Measurements from ENCODE around the gene SASS6. TPM values are rescaled to one million over a fixed set of nuclear protein-coding genes. Genes with fewer than 3 reads are reported as not detected.
A peak's percentile ranks its signal among the peaks of the same experiment; 100 is the strongest.

Gene SASS6
- total RNA-seq, 8 experiments from 2014 or later: 0.97 to 12.5 (median 8.0) TPM

DNA sequence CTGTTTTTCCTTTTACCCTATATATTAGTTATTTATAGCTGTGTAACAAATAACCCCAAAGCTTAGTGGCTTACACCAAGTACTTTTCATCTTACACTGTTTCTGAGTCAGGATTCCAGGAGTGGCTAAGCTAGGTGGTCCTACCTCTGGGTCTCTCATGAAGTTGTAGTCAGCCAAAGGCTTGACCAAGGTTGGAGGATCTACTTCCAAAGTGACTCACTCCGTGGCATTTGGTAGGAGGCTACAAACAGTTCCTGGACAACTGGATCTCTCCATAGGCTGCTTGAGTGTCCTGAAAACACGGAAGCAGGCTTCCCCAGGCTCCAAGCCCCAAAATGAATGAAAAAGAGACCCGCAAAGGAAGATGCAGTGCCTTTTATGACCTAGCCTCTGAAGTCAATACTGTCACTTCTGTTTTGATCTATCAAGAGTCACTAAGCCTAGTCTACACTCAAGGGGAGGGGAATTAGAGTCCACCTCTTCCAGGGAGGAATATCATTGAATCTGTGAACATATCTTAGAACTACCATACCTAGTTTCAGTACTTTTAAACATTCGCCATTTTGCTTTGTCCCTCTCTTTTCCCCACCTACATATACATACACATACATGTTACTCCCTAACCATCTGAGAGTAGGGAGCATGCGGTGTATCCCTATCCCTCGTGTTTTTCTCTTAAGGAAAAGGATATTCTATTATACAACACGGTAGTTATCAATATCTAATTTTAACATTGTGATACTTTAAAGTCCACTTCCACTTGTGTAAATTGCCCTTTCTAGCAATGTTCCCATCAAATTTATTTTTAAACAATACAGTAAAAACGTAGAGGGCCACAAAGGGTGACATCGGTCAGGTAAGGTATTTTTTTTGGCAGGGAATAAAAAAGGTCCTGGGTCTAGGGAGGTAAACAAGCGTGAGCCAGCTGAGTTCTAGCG is 95.7 kb downstream of the SASS6 start:
- 0 to 50% (median 7%) methylated on average over 1 to 11 of the region's 11 CpGs for WGBS, 10 experiments
- Histone ChIP-seq H3K27ac (peak overlapping the region in 1 of 2 donors; percentile 96), H3K4me1 (replicated peaks in 1 of 2) (peaks cover 6 to 22% of the 10 kb centered on the region in 2 donors), H3K4me3 (peak overlapping the region; percentile 64 to 86 (median 74))
- in situ Hi-C loops (cut with MboI; ENCODE audit: low pct_unique_long_range_greater_than_20kb in 2 of 9, low sequenced_read_pairs in 9 of 9, unreplicated experiment in 9 of 9): loop anchor here in 1 of 9 experiments (25.0 kb wide), 1 partner anchor 225 kb away; no protein-coding TSS in a partner anchor
- peak in 7 of 8 experiments; percentile 1 to 9 (median 3) for ATAC-seq (replicated peaks in 6 of 8)

- in situ Hi-C loops (cut with MboI; ENCODE audit: low pct_unique_long_range_greater_than_20kb in 2 of 9, low sequenced_read_pairs in 9 of 9, unreplicated experiment in 9 of 9): loop anchor here in 1 of 9 experiments (25.0 kb wide), 1 partner anchor 223 kb away; no protein-coding TSS in a partner anchor
- no peak overlapping the region for H3K4me3 ChIP-seq
- WGBS, 10 experiments: 86 to 100% (median 100%) methylated on average over 1 of the region's 1 CpG; no CpG with 5 or more reads in 3 of the 10 experiments
- H3K27ac ChIP-seq: no peak overlapping the region
- no peak for ATAC-seq (replicated peaks in 6 of 8)
- peaks cover 4 to 15% of the 10 kb centered on the region in 2 donors for H3K4me1 ChIP-seq (replicated peaks in 1 of 2)
Observed at GRCh38 chr1:100035214-100035613, 97.5 kb downstream of the SASS6 start.

GRCh38 chr1:100034470-100034869 is 98.3 kb downstream of the SASS6 start:
- Histone ChIP-seq H3K4me3 (no peak overlapping the region), H3K27ac (no peak overlapping the region), H3K4me1 (replicated peaks in 1 of 2) (peaks cover 4 to 7% of the 10 kb centered on the region in 2 donors)
- ATAC-seq (replicated peaks in 6 of 8): no peak
- in situ Hi-C loops (cut with MboI; ENCODE audit: low pct_unique_long_range_greater_than_20kb in 2 of 9, low sequenced_read_pairs in 9 of 9, unreplicated experiment in 9 of 9): loop anchor here in 1 of 9 experiments (25.0 kb wide), 1 partner anchor 222 kb away; no protein-coding TSS in a partner anchor

Other genes starting within 250 kb of the SASS6 start
- 10 to 100 TPM; 13.6 to 23.4 (median 16.0) TPM for gene SLC35A3, start 162.9 kb downstream of the SASS6 start, total RNA-seq
- 10 to 100 TPM; 16.8 to 34.5 (median 22.5) TPM for gene TRMT13, start 233 bp upstream of the SASS6 start, total RNA-seq
- gene LRRC39, start 45.3 kb upstream of the SASS6 start, total RNA-seq: 1 to 10 TPM in 7 of 8 experiments, under 1 TPM in 1; 0.81 to 3.9 (median 2.0) TPM
- 10 to 100 TPM in 5 of 8 experiments, 1 to 10 TPM in 3; 7.5 to 20.0 (median 10.9) TPM for gene DBT, start 116.9 kb upstream of the SASS6 start, total RNA-seq
- gene RTCA, start 133.3 kb upstream of the SASS6 start, total RNA-seq: 10 to 100 TPM; 24.9 to 58.6 (median 41.7) TPM
- gene CDC14A, start 219.6 kb upstream of the SASS6 start, total RNA-seq: 1 to 10 TPM; 2.2 to 8.8 (median 4.4) TPM

Data from motor neuron (in vitro differentiated cells).